SK-N-SH (cell line): ENCODE data around the gene BARX1. TPM values are rescaled to one million over a fixed set of nuclear protein-coding genes. Genes with fewer than 3 reads are reported as not detected.

Experiments used
- CTCF ChIA-PET: fragments of 300-600, 350-600 bp; formaldehyde crosslinking; extraction: SDS; loops from one replicate; lab custom pipeline; 2021; lab: Yijun Ruan, JAX
- POLR2A ChIA-PET: fragments of 350-600 bp; sonication (Branson Sonifier 250); formaldehyde crosslinking; extraction: SDS; loops from one replicate; lab custom pipeline; 2020; ENCODE audit warnings: antibody characterized with exemption, inconsistent platforms; lab: Yijun Ruan, JAX
- DNase-seq: peaks from one replicate; pipeline ENCODE4 v3.0.0; 2012
- H2AFZ ChIP-seq: fragments of 200-600 bp; sonication (generic); 2 replicates; pipeline ENCODE4 v1.8.1; 2016; ENCODE audit warnings: antibody characterized with exemption, mild to moderate bottlenecking, low read depth
- H3F3A ChIP-seq: fragments of 200-600 bp; sonication (generic); replicated peaks from 2 replicates; pipeline ENCODE3; 2016; ENCODE audit warnings: antibody characterized with exemption, mild to moderate bottlenecking; ENCODE audit not compliant: insufficient read depth
- H3K27ac ChIP-seq, 2 experiments: fragments of 200-500 bp in 1 of 2; fragments of 200-600 bp in 1 of 2; sonication (Bioruptor generic) in 1 of 2; sonication (generic), shearing (Covaris generic) in 1 of 2; 2 replicates each; pipeline versions ENCODE4 v1.5.1 to v1.6.1; 2014 to 2016; ENCODE audit warnings: low read depth in 2 of 2, inconsistent platforms in 1 of 2, low read length in 1 of 2, mild to moderate bottlenecking in 1 of 2, mixed read lengths in 1 of 2
- H3K27me3 ChIP-seq: fragments of 200-600 bp; sonication (generic), shearing (Covaris generic); 2 replicates; pipeline ENCODE4 v1.6.1; 2016; ENCODE audit warnings: mixed run types; ENCODE audit not compliant: insufficient read depth
- H3K36me3 ChIP-seq, 2 experiments: fragments of 200-500 bp in 1 of 2; fragments of 200-600 bp in 1 of 2; sonication (Bioruptor generic) in 1 of 2; sonication (generic) in 1 of 2; replicated peaks in 1 of 2; 2 replicates each; pipeline versions ENCODE3 to v1.5.1; 2014 to 2016; ENCODE audit warnings: low read length in 1 of 2, mild to moderate bottlenecking in 1 of 2; ENCODE audit not compliant: insufficient read depth in 2 of 2, control insufficient read depth in 1 of 2
- H3K4me1 ChIP-seq, 2 experiments: fragments of 200-500 bp in 1 of 2; fragments of 200-600 bp in 1 of 2; sonication (Bioruptor generic) in 1 of 2; sonication (generic), shearing (Covaris generic) in 1 of 2; 2 replicates each; pipeline versions ENCODE4 v1.5.1 to v1.6.1; 2014 to 2016; ENCODE audit warnings: low read depth in 1 of 2, low read length in 1 of 2, mixed run types in 1 of 2; ENCODE audit not compliant: insufficient read depth in 2 of 2, control insufficient read depth in 1 of 2
- H3K4me2 ChIP-seq: fragments of 200-600 bp; sonication (generic), shearing (Covaris generic); 2 replicates; pipeline ENCODE4 v1.6.1; 2017; ENCODE audit warnings: mixed run types
- H3K4me3 ChIP-seq, 2 experiments: fragments of 200-500 bp in 1 of 2; fragments of 200-600 bp in 1 of 2; sonication (Bioruptor generic) in 1 of 2; sonication (generic), shearing (Covaris generic) in 1 of 2; 2 replicates each; pipeline versions ENCODE4 v1.5.1 to v1.8.1; 2014 to 2016; ENCODE audit warnings: low read depth in 2 of 2, inconsistent platforms in 1 of 2, low read length in 1 of 2, mild to moderate bottlenecking in 1 of 2, mixed read lengths in 1 of 2, moderate library complexity in 1 of 2
- H3K79me2 ChIP-seq: fragments of 200-600 bp; sonication (generic); 2 replicates; pipeline ENCODE4 v1.8.1; 2017; ENCODE audit warnings: mild to moderate bottlenecking; ENCODE audit not compliant: insufficient read depth
- H3K9ac ChIP-seq: fragments of 200-600 bp; sonication (generic); 2 replicates; pipeline ENCODE4 v1.6.1; 2017; ENCODE audit warnings: mixed run types
- H3K9me2 ChIP-seq: fragments of 200-600 bp; sonication (generic); 2 replicates; pipeline ENCODE4 v1.6.1; 2017; ENCODE audit warnings: mixed run types
- H3K9me3 ChIP-seq: fragments of 200-600 bp; sonication (generic); 2 replicates; pipeline ENCODE4 v1.6.1; 2017; ENCODE audit warnings: mixed run types, mild to moderate bottlenecking, moderate library complexity
- H4K20me1 ChIP-seq: fragments of 200-600 bp; sonication (generic); 2 replicates; pipeline ENCODE4 v1.6.1; 2017; ENCODE audit warnings: mild to moderate bottlenecking, mixed run types; ENCODE audit not compliant: insufficient read depth
- CHD2 ChIP-seq: fragments of 150-350 bp; IDR thresholded peaks from 2 replicates; pipeline ENCODE4 v1.6.1; 2018; ENCODE audit warnings: low read length; ENCODE audit not compliant: partially characterized antibody
- CTCF ChIP-seq: fragments of 200-600 bp; sonication (generic); IDR thresholded peaks from 2 replicates; pipeline ENCODE4 v1.6.1; 2017; ENCODE audit warnings: antibody characterized with exemption, mild to moderate bottlenecking, moderate library complexity
- ELF1 ChIP-seq: IDR thresholded peaks from 2 replicates; pipeline ENCODE4 v1.4.0; 2012
- EZH2phosphoT487 ChIP-seq: fragments of 200-600 bp; sonication (generic); IDR thresholded peaks from 2 replicates; pipeline ENCODE4 v1.6.1; 2017; ENCODE audit warnings: low read depth, mixed run types, mild to moderate bottlenecking, antibody characterized with exemption, moderate library complexity, borderline replicate concordance
- FOSL2 ChIP-seq: IDR thresholded peaks from 2 replicates; pipeline ENCODE4 v1.4.0; 2012; ENCODE audit warnings: low read depth, mild to moderate bottlenecking, moderate library complexity, borderline replicate concordance
- FOXJ3 ChIP-seq: sonication (generic); formaldehyde crosslinking; IDR thresholded peaks from 2 replicates; pipeline ENCODE4 v1.5.1; 2020; ENCODE audit warnings: mild to moderate bottlenecking, missing genetic modification reagents
- FOXM1 ChIP-seq: IDR thresholded peaks from 2 replicates; pipeline ENCODE4 v1.4.0; 2012; ENCODE audit warnings: low read depth, mild to moderate bottlenecking
- GABPA ChIP-seq: IDR thresholded peaks from 2 replicates; pipeline ENCODE4 v1.4.0; 2012; ENCODE audit warnings: low read depth, mild to moderate bottlenecking
- GATA2 ChIP-seq: sonication (generic); formaldehyde crosslinking; IDR thresholded peaks from 2 replicates; pipeline ENCODE4 v1.5.0; 2020; ENCODE audit warnings: mild to moderate bottlenecking, missing genetic modification reagents
- NFIC ChIP-seq: IDR thresholded peaks from 2 replicates; pipeline ENCODE4 v1.4.0; 2012; ENCODE audit warnings: borderline replicate concordance
- NRF1 ChIP-seq: IDR thresholded peaks from 2 replicates; pipeline ENCODE4 v1.6.1; 2012; ENCODE audit warnings: low read depth, mild to moderate bottlenecking, low read length
- POLR2AphosphoS5 ChIP-seq: IDR thresholded peaks from 2 replicates; pipeline ENCODE4 v1.6.1; 2012; ENCODE audit warnings: low read depth, low read length
- RCOR1 ChIP-seq: fragments of 150-350 bp; IDR thresholded peaks from 2 replicates; pipeline ENCODE4 v1.6.1; 2017; ENCODE audit warnings: antibody characterized with exemption, low read length
- SMC3 ChIP-seq: IDR thresholded peaks from 2 replicates; pipeline ENCODE4 v1.6.1; 2012; ENCODE audit warnings: low read depth, low read length, improper control_type of control experiment
- TEAD4 ChIP-seq: IDR thresholded peaks from 2 replicates; pipeline ENCODE4 v1.4.0; 2012; ENCODE audit warnings: mild to moderate bottlenecking, borderline replicate concordance; ENCODE audit not compliant: insufficient read depth
- USF2 ChIP-seq: fragments of 150-350 bp; IDR thresholded peaks from 2 replicates; pipeline ENCODE4 v1.6.1; 2017; ENCODE audit warnings: antibody characterized with exemption, low read length, low read depth, borderline replicate concordance
- ZBTB33 ChIP-seq: IDR thresholded peaks from 2 replicates; pipeline ENCODE4 v1.4.0; 2012; ENCODE audit warnings: low read depth, borderline replicate concordance
- WGBS: methylation state at CpG from one replicate; pipeline ENCODE4 v1.1.6; 2017; ENCODE audit warnings: low lambda C conversion rate; 5-methylcytosine and 5-hydroxymethylcytosine counted together
- polyA plus RNA-seq, 3 experiments: library from polyadenylated mRNA; depleted of rRNA; stranded (reverse); fragments of >200 nt; gene quantifications; 2 replicates each; pipeline ENCODE4 v1.2.3, GENCODE V29; 2012
- TF ChIP-seq, protein P1 (sequence below): fragments of 150-350 bp; IDR thresholded peaks from 2 replicates; pipeline ENCODE4 v1.6.1; 2016; ENCODE audit warnings: mild to moderate bottlenecking, low read depth, low read length

Gene BARX1
- polyA plus RNA-seq, 1 of the 3 experiments (the other 2 are of a cell fraction), result not detected

- WGBS, result 37% methylated on average over 3 of the region's 3 CpGs
- no peaks in the 10 kb centered on the region for H3K9me3 ChIP-seq
- H3K27ac ChIP-seq, result no peak overlapping the region
- no peaks in the 10 kb centered on the region for H3K4me1 ChIP-seq
- ChIA-PET CTCF (interaction anchor here (0.9 to 5.8 kb wide), 4 partner anchors 13 to 293 kb away, joined by 3 to 38 read pairs (median 4); no protein-coding TSS in a partner anchor), POLR2A (no interaction called here)
- no peak overlapping the region for H3K4me3 ChIP-seq
- H3K27me3 ChIP-seq, result no peaks in the 10 kb centered on the region
- H3F3A ChIP-seq, result no peaks in the 10 kb centered on the region
- TF ChIP-seq FOXM1 (no peak), GATA2 (CRISPR knock-in tag) (no peak), POLR2AphosphoS5 (no peak), EZH2phosphoT487 (no peak), NRF1 (no peak), ZBTB33 (no peak)
- TF ChIP-seq, protein P1, sequence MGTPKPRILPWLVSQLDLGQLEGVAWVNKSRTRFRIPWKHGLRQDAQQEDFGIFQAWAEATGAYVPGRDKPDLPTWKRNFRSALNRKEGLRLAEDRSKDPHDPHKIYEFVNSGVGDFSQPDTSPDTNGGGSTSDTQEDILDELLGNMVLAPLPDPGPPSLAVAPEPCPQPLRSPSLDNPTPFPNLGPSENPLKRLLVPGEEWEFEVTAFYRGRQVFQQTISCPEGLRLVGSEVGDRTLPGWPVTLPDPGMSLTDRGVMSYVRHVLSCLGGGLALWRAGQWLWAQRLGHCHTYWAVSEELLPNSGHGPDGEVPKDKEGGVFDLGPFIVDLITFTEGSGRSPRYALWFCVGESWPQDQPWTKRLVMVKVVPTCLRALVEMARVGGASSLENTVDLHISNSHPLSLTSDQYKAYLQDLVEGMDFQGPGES, result no peak
- H4K20me1 ChIP-seq, result no peaks in the 10 kb centered on the region
- H3K36me3 ChIP-seq, result no peaks in the 10 kb centered on the region
- no peak overlapping the region for H2AFZ ChIP-seq
- H3K79me2 ChIP-seq, result no peaks in the 10 kb centered on the region
- no peaks in the 10 kb centered on the region for H3K9me2 ChIP-seq
- no peak for DNase-seq
- no peak overlapping the region for H3K9ac ChIP-seq
- H3K4me2 ChIP-seq, result no peak overlapping the region
Observed at GRCh38 chr9:93976081-93976480, 20.9 kb upstream of the BARX1 start.

- no peaks in the 10 kb centered on the region for H3K36me3 ChIP-seq
- H3F3A ChIP-seq, result no peaks in the 10 kb centered on the region
- no peak for DNase-seq
- no peaks in the 10 kb centered on the region for H3K79me2 ChIP-seq
- H2AFZ ChIP-seq, result no peak overlapping the region
- H3K27ac ChIP-seq, result no peak overlapping the region
- H3K9me2 ChIP-seq, result no peaks in the 10 kb centered on the region
- H3K27me3 ChIP-seq, result no peaks in the 10 kb centered on the region
- ChIA-PET POLR2A (no interaction called here), CTCF (interaction anchor here (0.9 to 5.8 kb wide), 4 partner anchors 12 to 293 kb away, joined by 3 to 38 read pairs (median 4); no protein-coding TSS in a partner anchor)
- H3K4me1 ChIP-seq, result no peaks in the 10 kb centered on the region
- no peak overlapping the region for H3K9ac ChIP-seq
- no peaks in the 10 kb centered on the region for H4K20me1 ChIP-seq
- 31% methylated on average over 7 of the region's 7 CpGs for WGBS
- TF ChIP-seq CTCF (no peak), GABPA (no peak), FOXJ3 (CRISPR knock-in tag) (no peak), CHD2 (no peak), RCOR1 (no peak), NFIC (no peak), ELF1 (no peak), FOSL2 (no peak), FOXM1 (no peak), USF2 (no peak), POLR2AphosphoS5 (no peak), NRF1 (no peak), SMC3 (no peak), ZBTB33 (no peak), TEAD4 (no peak)
- H3K4me3 ChIP-seq, result no peak overlapping the region
- no peak overlapping the region for H3K4me2 ChIP-seq
- H3K9me3 ChIP-seq, result no peaks in the 10 kb centered on the region
Observed at GRCh38 chr9:93975262-93975661, 20.1 kb upstream of the BARX1 start.
